GM13977 (cell line): ENCODE results near the gene TUBA8.
"Not testable (repeated sequence)": the region's sequence is repeated elsewhere in the genome, so short reads cannot be mapped to it uniquely, and the experiment has no call there.

Experiments
- DNase-seq: peaks from one replicate; pipeline ENCODE4 v3.0.0; 2012; ENCODE audit warnings: low spot score
- CTCF ChIP-seq: IDR thresholded peaks from 2 replicates; pipeline ENCODE4 v1.5.1; 2012; ENCODE audit warnings: mild to moderate bottlenecking, control low read depth; ENCODE audit not compliant: insufficient read depth; ENCODE audit errors: extremely low read depth, missing control alignments
- in situ Hi-C: fragments of 300-500 bp; cut with MboI; formaldehyde crosslinking; loops from one replicate; pipeline ENCODE4 v1.12.0; 2022; ENCODE audit warnings: low sequenced_read_pairs, low pct_unique_long_range_greater_than_20kb, mixed read lengths, inconsistent platforms; ENCODE audit not compliant: unreplicated experiment

The TUBA8 gene

GRCh38 chr22:18104566-18104965 lies 6.0 kb upstream of the TUBA8 start:
- in situ Hi-C loops, result no loop called here
- no peak for DNase-seq
- no peak for TF ChIP-seq CTCF

DNA sequence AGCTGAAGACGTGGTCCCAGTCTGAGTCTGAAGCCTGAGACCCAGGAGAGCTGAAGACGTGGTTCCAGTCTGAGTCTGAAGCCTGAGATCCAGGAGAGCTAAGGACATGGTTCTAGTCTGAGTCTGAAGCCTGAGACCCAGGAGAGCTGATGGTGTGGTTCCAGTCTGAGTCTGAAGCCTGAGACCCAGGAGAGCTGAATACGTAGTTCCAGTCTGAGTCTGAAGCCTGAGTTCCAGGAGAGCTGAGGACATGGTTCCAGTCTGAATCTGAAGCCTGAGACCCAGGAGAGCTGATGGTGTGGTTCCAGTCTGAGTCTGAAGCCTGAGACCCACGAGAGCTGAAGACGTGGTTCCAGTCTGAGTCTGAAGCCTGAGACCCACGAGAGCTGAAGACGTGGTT lies 4.6 kb upstream of the TUBA8 start:
- DNase-seq, in situ Hi-C loops: not testable (repeated sequence)

DNA sequence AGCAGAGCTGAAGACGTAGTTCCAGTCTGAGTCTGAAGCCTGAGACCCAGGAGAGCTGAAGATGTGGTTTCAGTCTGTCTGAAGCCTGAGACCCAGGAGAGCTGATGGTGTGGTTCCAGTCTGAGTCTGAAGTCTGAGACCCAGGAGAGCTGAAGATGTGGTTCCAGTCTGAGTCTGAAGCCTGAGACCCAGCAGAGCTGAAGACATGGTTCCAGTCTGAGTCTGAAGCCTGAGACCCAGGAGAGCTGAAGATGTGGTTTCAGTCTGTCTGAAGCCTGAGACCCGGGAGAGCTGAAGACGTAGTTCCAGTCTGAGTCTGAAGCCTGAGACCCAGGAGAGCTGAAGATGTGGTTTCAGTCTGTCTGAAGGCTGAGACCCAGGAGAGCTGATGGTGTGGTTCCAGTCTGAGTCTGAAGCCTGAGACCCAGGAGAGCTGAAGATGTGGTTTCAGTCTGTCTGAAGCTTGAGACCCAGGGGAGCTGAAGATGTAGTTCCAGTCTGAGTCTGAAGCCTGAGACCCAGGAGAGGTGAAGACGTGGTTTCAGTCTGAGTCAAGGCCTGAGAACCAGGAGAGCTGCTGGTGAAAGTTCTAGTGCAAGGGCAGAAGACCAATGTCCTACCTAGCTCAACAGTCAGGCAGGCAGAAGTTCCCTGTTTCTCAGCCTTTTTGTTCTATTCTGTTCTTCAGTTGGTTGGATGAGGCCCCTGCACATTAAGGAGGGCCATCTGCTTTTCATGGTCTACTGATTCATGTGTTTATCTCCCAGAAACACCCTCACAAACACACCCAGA lies 3.9 kb upstream of the TUBA8 start:
- DNase-seq, result peak; percentile 72
- in situ Hi-C loops, result not testable (repeated sequence)

GRCh38 chr22:18108187-18108586 lies 2.4 kb upstream of the TUBA8 start:
- no peak for TF ChIP-seq CTCF
- no peak for DNase-seq
- in situ Hi-C loops, result no loop called here

DNA sequence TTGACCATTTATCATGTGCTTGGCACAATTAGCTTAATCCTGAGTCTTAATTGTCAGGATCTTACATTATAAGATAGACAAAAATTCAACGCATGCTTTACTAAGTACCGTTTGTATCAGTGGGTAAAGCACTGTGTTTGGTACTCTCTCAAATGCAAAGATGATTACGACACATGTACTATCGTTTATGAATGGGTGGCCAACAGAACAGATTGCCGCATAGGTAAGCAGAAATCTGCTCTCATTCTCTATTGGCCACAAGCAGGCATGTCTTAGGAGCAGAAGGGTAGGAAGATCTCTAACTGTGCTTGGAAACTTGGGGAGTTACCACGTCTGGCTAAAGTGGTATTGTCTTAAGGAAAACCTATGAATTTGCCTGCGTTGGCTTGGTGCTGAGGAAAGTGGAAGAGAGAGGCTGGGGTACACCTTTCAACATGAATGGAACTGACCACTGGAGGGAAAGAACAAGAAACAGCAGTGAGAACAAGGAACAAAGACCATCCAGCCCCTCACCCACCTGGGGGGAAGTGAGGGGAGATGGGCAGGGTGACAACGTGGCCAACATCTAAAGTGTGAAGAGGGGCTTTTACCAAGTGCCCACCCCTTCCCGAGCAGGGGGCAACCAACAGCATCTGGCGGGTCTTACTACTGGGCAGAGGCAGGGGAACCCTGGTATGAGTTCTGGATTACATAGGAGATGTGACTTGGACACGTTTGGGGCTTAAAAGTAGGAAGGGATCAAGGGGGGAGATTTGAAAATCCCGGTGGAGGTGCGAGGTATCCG lies 1.0 kb upstream of the TUBA8 start:
- TF ChIP-seq CTCF, result no peak
- DNase-seq, result no peak
- in situ Hi-C loops, result no loop called here

- no peak for DNase-seq
- in situ Hi-C loops, result no loop called here
- TF ChIP-seq CTCF, result no peak
These were observed 547 bp downstream of the TUBA8 start for GRCh38 chr22:18110954-18111758.

DNA sequence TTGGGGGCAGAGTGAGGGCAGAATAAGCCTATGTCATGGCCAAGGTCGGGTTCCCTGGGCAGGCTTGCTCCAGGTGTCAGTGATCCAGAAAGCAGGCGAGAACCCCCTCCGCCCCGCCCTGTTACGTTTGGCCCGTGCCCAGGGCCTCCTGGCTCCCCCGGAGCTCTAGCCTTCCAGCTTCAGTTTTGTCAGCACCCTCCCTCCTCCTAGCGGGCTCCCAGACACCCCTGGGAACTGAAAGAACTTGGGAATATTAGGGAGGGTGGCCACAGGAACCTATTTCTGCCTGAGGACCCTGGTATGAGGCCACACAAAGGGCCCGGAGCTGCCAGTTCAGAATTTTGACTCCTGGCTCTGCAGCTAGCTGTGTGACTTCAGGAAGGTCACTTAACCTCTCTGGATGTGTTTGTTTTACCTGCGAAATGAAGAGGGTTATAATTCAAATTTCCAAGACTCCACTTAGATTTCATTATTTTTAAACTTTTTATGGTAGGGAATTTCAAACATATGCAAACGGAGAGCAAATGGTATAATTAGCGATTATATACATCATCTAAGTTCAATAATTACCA lies 1.2 kb downstream of the TUBA8 start:
- TF ChIP-seq CTCF, result no peak
- DNase-seq, result no peak
- in situ Hi-C loops, result no loop called here
